Suppressor macrophage treated with lipopolysaccharide for 4 hours (primary cell): ENCODE data around the gene DAGLA.

ENCODE experiments used
- DNase-seq: peaks from one replicate; pipeline ENCODE4 v3.0.0-alpha.2; 2020

The DAGLA gene

GRCh38 chr11:61711498-61711897 is 31.3 kb downstream of the DAGLA start:
- no peak for DNase-seq

- DNase-seq, result no peak
Observed at GRCh38 chr11:61712314-61712713, 32.1 kb downstream of the DAGLA start.

- peak; percentile 32 for DNase-seq
Observed at GRCh38 chr11:61712846-61713245, 32.7 kb downstream of the DAGLA start.

GRCh38 chr11:61713464-61713863 is 33.3 kb downstream of the DAGLA start:
- no peak for DNase-seq

GRCh38 chr11:61713906-61714305 is 33.7 kb downstream of the DAGLA start:
- peak; percentile 48 for DNase-seq

GRCh38 chr11:61714316-61714715 is 34.1 kb downstream of the DAGLA start:
- no peak for DNase-seq

- no peak for DNase-seq
Observed at GRCh38 chr11:61714916-61715315, 34.7 kb downstream of the DAGLA start.

GRCh38 chr11:61715867-61716266 is 35.7 kb downstream of the DAGLA start:
- DNase-seq, result peak; percentile 63

GRCh38 chr11:61716478-61717285 is 36.5 kb downstream of the DAGLA start:
- peak; percentile 73 for DNase-seq

GRCh38 chr11:61717286-61718033 is 37.3 kb downstream of the DAGLA start:
- DNase-seq, result no peak

- no peak for DNase-seq
Observed at GRCh38 chr11:61718046-61718531, 37.9 kb downstream of the DAGLA start.

GRCh38 chr11:61718621-61719302 is 38.6 kb downstream of the DAGLA start:
- DNase-seq, result no peak

- DNase-seq, result no peak
Observed at GRCh38 chr11:61719978-61720377, 39.8 kb downstream of the DAGLA start.

GRCh38 chr11:61720597-61720996 is 40.4 kb downstream of the DAGLA start:
- no peak for DNase-seq

- DNase-seq, result no peak
Observed at GRCh38 chr11:61724437-61724836, 44.2 kb downstream of the DAGLA start.

- no peak for DNase-seq
Observed at GRCh38 chr11:61725781-61726231, 45.6 kb downstream of the DAGLA start.

- no peak for DNase-seq
Observed at GRCh38 chr11:61726775-61727174, 46.6 kb downstream of the DAGLA start.

- no peak for DNase-seq
Observed at GRCh38 chr11:61727401-61727811, 47.2 kb downstream of the DAGLA start.

GRCh38 chr11:61728066-61728939 is 48.1 kb downstream of the DAGLA start:
- no peak for DNase-seq

- DNase-seq, result no peak
Observed at GRCh38 chr11:61728940-61729219, 48.7 kb downstream of the DAGLA start.

- no peak for DNase-seq
Observed at GRCh38 chr11:61730240-61730994, 50.2 kb downstream of the DAGLA start.
